Activated T-cell treated with anti-CD3 and anti-CD28 coated beads, Interleukin-2, amount 50 U/mL, for 72 hours (primary cell): Measurements from ENCODE around the gene HBEGF. TPM values are rescaled to one million over a fixed set of nuclear protein-coding genes. Genes with fewer than 3 reads are reported as not detected.

Experiments
- ATAC-seq, 2 donors: fragments of 150-1000 bp; cut with Tn5 transposase; replicated peaks in 1 of 2; 2 replicates each; pipeline ENCODE4 v1.10.0; 2021; ENCODE audit warnings: moderate library complexity in 2 of 2, mild to moderate bottlenecking in 1 of 2
- DNase-seq, 2 donors: peaks; one replicate each; pipeline ENCODE4 v3.0.0; 2021 to 2022; ENCODE audit warnings: mixed read lengths in 1 of 2
- H3K27ac Mint-ChIP-seq: one replicate; pipeline ENCODE4 v1.8.0; 2022; ENCODE audit warnings: mild to moderate bottlenecking, moderate library complexity, mixed read lengths
- H3K27me3 Mint-ChIP-seq: one replicate; pipeline ENCODE4 v1.8.0; 2022; ENCODE audit warnings: low read depth, mixed read lengths
- H3K36me3 Mint-ChIP-seq, 2 donors: one replicate each; pipeline ENCODE4 v1.8.0; 2022; ENCODE audit warnings: mixed read lengths in 2 of 2, mild to moderate bottlenecking in 1 of 2; ENCODE audit not compliant: insufficient read depth in 2 of 2
- H3K4me1 Mint-ChIP-seq: one replicate; pipeline ENCODE4 v1.8.0; 2022; ENCODE audit warnings: low read depth, mixed read lengths
- H3K4me3 Mint-ChIP-seq, 2 donors: one replicate each; pipeline ENCODE4 v1.8.0; 2022; ENCODE audit warnings: mild to moderate bottlenecking in 2 of 2, mixed read lengths in 2 of 2, moderate library complexity in 2 of 2
- H3K9me3 Mint-ChIP-seq, 2 donors: one replicate each; pipeline ENCODE4 v1.8.0; 2022; ENCODE audit warnings: mixed read lengths in 2 of 2
- total RNA-seq, 2 donors: library from RNA; stranded (reverse); gene quantifications; one replicate each; pipeline ENCODE4 v1.2.3, GENCODE V29; 2022

The HBEGF gene
- total RNA-seq, 2 donors from 2014 or later = 9.6 to 13.6 TPM

GRCh38 chr5:140366589-140367255, 20.3 kb upstream of the HBEGF start:
- H3K27me3 Mint-ChIP-seq = no peaks in the 10 kb centered on the region
- no peak for DNase-seq
- ATAC-seq = no peak
- no peak overlapping the region for H3K27ac Mint-ChIP-seq
- no peaks in the 10 kb centered on the region for H3K36me3 Mint-ChIP-seq
- peaks cover 6% of the 10 kb centered on the region for H3K4me1 Mint-ChIP-seq
- H3K9me3 Mint-ChIP-seq = no peaks in the 10 kb centered on the region
- no peak overlapping the region for H3K4me3 Mint-ChIP-seq

DNA sequence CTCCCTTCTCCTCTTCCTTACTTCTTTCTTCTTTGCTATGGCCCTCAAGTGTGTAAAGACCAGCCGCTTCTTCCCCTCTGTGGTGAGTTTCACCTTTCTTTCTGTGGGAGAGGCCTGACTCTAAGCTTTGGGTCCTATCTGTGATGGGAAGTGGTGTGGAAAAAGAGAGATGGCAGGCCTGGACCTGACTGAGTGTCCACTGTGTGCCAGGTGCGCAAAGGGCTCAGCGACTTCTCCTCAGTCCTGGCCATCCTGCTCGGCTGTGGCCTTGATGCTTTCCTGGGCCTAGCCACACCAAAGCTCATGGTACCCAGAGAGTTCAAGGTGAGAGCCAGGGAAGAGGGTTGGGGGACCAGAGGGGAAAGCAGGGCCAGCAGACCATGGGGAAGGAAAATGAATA, 19.5 kb upstream of the HBEGF start:
- Mint-ChIP-seq H3K4me3 (no peak overlapping the region), H3K27me3 (no peaks in the 10 kb centered on the region), H3K9me3 (no peaks in the 10 kb centered on the region), H3K4me1 (peaks cover 6% of the 10 kb centered on the region), H3K36me3 (no peaks in the 10 kb centered on the region), H3K27ac (no peak overlapping the region)
- ATAC-seq = no peak
- DNase-seq = no peak

GRCh38 chr5:140365282-140365681, 18.9 kb upstream of the HBEGF start:
- no peaks in the 10 kb centered on the region for H3K36me3 Mint-ChIP-seq
- H3K9me3 Mint-ChIP-seq = no peaks in the 10 kb centered on the region
- ATAC-seq (no peak), DNase-seq (no peak)
- H3K4me1 Mint-ChIP-seq = peaks cover 6% of the 10 kb centered on the region
- no peak overlapping the region for H3K4me3 Mint-ChIP-seq
- H3K27me3 Mint-ChIP-seq = no peaks in the 10 kb centered on the region
- H3K27ac Mint-ChIP-seq = no peak overlapping the region

DNA sequence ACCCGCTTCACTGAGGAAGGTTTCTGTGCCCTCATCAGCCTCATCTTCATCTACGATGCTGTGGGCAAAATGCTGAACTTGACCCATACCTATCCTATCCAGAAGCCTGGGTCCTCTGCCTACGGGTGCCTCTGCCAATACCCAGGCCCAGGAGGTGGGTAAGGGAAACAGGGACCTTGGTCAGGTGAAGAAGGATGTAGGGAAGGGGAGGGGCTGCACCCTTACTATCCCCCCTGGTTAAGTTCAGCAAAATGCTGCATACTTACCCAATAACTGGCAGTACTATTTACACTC, 18.0 kb upstream of the HBEGF start:
- Mint-ChIP-seq H3K4me1 (peaks cover 6% of the 10 kb centered on the region), H3K36me3 (no peaks in the 10 kb centered on the region)
- no peak for DNase-seq

DNA sequence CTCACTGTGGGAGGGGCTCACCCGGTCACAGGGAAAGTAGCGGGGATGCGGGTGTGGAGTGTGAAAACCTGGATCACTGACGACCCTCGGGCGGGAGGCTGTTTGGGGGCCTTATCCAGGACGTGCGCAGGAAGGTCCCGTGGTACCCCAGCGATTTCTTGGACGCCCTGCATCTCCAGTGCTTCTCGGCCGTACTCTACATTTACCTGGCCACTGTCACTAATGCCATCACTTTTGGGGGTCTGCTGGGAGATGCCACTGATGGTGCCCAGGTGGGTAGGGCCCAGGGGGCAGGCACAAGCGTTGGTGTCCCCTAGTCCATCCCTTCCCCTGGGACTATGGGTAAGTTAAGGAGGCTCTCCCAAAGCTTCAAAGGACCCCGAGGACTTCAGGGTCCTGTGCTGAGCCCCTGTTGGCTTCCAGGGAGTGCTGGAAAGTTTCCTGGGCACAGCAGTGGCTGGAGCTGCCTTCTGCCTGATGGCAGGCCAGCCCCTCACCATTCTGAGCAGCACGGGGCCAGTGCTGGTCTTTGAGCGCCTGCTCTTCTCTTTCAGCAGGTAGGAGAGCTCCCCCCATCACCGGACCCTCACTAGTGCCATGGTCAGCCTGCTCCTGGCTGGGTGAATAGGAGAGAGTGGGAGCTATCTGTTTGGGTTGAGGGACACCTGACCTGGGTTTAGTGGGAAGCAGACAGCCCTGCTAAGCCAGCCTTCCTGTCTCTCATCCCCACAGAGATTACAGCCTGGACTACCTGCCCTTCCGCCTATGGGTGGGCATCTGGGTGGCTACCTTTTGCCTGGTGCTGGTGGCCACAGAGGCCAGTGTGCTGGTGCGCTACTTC, 17.4 kb upstream of the HBEGF start:
- Mint-ChIP-seq H3K36me3 (no peaks in the 10 kb centered on the region), H3K27me3 (no peaks in the 10 kb centered on the region), H3K4me3 (peak overlapping the region; percentile 84 to 87), H3K9me3 (no peaks in the 10 kb centered on the region), H3K27ac (no peak overlapping the region), H3K4me1 (peaks cover 6% of the 10 kb centered on the region)
- ATAC-seq (no peak), DNase-seq (no peak)

More for the DNA sequence above, 18.0 kb upstream of the HBEGF start:
- Mint-ChIP-seq H3K27ac (no peak overlapping the region), H3K27me3 (no peaks in the 10 kb centered on the region), H3K4me3 (no peak overlapping the region), H3K9me3 (no peaks in the 10 kb centered on the region)
- ATAC-seq = no peak

DNA sequence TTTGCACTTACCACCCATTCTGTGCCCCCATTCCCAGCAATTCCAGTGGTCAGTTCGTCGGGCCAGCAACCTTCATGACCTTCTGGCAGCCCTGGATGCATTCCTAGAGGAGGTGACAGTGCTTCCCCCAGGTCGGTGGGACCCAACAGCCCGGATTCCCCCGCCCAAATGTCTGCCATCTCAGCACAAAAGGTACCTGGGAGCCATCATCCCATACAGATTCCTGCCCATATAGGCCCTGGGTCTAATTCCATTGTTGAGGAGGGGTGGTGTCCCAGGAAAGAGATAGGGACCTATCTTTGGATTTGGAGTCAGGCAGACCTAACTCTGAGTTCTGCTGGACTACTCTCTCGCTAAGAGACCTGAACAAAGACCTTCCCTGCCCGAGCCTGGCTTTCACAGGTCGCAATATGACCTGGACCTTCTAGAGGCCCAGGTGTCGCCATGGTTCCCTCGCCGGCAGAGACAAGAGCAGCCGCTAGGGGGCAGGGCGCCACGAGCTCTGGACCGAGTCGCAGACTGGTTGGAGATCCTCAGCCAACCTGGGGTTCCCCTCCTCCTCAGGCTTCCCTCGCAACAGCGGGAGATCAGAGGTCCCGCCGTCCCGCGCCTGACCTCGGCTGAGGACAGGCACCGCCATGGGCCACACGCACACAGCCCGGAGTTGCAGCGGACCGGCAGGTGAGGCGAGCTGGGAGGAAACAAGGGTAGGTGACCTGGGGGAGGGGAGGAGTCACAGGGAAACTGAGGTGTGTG, 16.6 kb upstream of the HBEGF start:
- peaks cover 6% of the 10 kb centered on the region for H3K4me1 Mint-ChIP-seq
- DNase-seq (peak; percentile 86 to 91), ATAC-seq (peak; percentile 91 to 94)
- no peaks in the 10 kb centered on the region for H3K27me3 Mint-ChIP-seq
- no peaks in the 10 kb centered on the region for H3K36me3 Mint-ChIP-seq
- peak overlapping the region; percentile 84 to 87 for H3K4me3 Mint-ChIP-seq
- H3K9me3 Mint-ChIP-seq = no peaks in the 10 kb centered on the region
- no peak overlapping the region for H3K27ac Mint-ChIP-seq

DNA sequence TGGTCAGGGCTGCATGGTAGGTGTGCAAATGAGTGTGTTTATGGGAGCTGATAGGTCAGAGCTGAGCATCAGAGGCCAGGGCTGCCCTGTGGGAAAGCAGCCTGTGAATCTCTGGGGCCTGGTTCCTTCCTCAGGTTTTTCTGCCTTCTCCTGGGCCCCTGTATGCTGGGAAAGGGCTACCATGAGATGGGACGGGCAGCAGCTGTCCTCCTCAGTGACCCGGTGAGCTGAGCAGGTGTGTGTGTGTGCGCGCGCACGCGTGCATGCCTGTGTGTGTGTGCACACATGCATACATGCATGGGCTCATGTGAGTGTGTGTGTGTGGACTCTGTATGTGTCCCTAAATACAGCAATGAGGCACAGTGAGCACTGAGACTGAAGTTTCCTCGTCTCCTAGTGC, 15.9 kb upstream of the HBEGF start:
- Mint-ChIP-seq H3K27me3 (no peaks in the 10 kb centered on the region), H3K4me3 (no peak overlapping the region), H3K4me1 (peaks cover 13% of the 10 kb centered on the region), H3K36me3 (no peaks in the 10 kb centered on the region), H3K27ac (no peak overlapping the region), H3K9me3 (no peaks in the 10 kb centered on the region)
- no peak for ATAC-seq
- DNase-seq = no peak

DNA sequence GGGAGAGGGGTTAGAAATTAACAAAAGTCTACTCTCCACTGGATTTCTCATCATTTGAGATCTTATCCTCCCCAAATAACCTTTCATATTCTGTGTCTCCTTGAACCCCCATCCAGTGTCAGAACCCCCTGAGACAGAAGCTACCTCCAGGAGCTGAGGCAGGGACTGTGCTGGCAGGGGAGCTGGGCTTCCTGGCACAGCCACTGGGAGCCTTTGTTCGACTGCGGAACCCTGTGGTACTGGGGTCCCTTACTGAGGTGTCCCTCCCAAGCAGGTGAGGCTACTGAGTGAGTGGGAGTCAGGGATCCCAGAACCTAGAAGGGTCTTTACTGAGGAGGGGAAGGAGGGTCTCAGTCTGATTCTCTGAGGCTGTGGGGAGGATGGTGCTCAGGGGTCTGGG, 15.5 kb upstream of the HBEGF start:
- H3K4me1 Mint-ChIP-seq = peaks cover 14% of the 10 kb centered on the region
- H3K27ac Mint-ChIP-seq = no peak overlapping the region
- H3K9me3 Mint-ChIP-seq = no peaks in the 10 kb centered on the region
- H3K27me3 Mint-ChIP-seq = no peaks in the 10 kb centered on the region
- no peak for ATAC-seq
- no peak for DNase-seq
- no peak overlapping the region for H3K4me3 Mint-ChIP-seq
- H3K36me3 Mint-ChIP-seq = no peaks in the 10 kb centered on the region

DNA sequence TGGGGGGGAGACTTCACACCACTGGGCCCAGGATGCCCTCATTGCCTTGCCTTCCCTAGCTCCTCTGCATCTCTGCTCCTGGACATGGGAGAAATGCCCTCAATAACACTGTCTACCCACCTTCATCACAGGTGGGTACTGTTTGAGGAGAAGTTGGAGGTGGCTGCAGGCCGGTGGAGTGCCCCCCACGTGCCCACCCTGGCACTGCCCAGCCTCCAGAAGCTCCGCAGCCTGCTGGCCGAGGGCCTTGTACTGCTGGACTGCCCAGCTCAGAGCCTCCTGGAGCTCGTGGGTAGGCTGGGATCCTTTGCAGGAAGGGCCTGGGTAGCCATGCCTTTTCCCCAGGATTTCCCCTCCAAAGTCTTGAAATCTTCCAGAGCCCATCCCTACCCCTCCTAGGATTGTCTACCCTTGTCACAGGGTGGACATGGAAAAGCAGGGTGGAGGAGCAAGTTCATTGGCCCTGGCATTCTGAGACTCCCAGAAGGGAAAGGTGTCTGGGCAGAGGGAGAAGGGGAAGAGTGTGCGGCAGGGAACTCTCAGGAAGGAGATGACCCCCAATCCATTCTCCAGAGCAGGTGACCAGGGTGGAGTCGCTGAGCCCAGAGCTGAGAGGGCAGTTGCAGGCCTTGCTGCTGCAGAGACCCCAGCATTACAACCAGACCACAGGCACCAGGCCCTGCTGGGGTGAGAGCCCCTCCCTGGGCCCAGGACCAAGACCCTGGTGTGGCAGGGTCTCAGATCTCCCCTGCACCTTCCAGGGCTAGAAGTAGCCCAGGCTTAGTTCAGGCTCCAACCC, 14.5 kb upstream of the HBEGF start:
- Mint-ChIP-seq H3K27me3 (no peaks in the 10 kb centered on the region), H3K27ac (no peak overlapping the region), H3K36me3 (no peaks in the 10 kb centered on the region), H3K4me3 (no peak overlapping the region), H3K4me1 (peaks cover 14% of the 10 kb centered on the region), H3K9me3 (no peaks in the 10 kb centered on the region)
- ATAC-seq (no peak), DNase-seq (no peak)

GRCh38 chr5:140360101-140360500, 13.7 kb upstream of the HBEGF start, which contains the start of gene SLC4A9:
Gene SLC4A9, plus strand, starts transcription at chr5:140360194. Its CDS starts 43 bp downstream, at chr5:140360237.
- Mint-ChIP-seq H3K4me3 (no peak within 1 kb of the TSS), H3K4me1 (peaks cover 14% of the 10 kb centered on the region), H3K27me3 (no peaks in the 10 kb centered on the region), H3K27ac (no peak within 1 kb of the TSS), H3K9me3 (no peaks in the 10 kb centered on the region), H3K36me3 (no peaks in the 10 kb centered on the region)
- DNase-seq = no peak
- no peak for ATAC-seq

DNA sequence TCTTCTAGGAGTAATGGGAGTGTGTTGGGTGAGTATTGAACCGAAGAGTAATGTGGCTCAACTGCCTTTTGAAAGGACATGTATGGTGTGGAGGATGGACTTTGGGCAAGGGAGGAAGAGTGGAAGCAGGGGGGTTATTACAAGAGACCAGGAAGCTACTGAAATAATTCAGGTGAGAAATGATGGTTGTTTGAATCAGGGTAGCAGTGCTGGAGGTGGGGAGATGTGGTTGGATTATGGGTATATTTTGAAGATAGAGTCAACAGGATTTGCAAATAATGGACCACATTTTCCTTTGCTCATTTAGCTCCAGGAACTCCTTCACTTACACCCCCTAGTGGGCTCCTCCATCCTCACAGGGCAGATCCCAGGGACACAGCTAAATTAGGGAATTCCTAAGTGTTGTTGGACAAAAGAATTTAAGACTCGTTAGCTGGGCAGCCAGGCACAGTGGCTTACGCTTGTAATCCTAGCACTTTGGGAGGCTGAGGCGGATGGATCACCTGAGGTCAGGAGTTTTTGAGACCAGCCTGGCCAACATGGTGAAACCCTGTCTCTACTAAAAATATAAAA, 12.4 kb upstream of the HBEGF start:
- peaks cover 14% of the 10 kb centered on the region for H3K4me1 Mint-ChIP-seq
- H3K36me3 Mint-ChIP-seq = no peaks in the 10 kb centered on the region
- no peak overlapping the region for H3K27ac Mint-ChIP-seq
- no peaks in the 10 kb centered on the region for H3K9me3 Mint-ChIP-seq
- DNase-seq (no peak), ATAC-seq (no peak)
- no peak overlapping the region for H3K4me3 Mint-ChIP-seq
- H3K27me3 Mint-ChIP-seq = no peaks in the 10 kb centered on the region

DNA sequence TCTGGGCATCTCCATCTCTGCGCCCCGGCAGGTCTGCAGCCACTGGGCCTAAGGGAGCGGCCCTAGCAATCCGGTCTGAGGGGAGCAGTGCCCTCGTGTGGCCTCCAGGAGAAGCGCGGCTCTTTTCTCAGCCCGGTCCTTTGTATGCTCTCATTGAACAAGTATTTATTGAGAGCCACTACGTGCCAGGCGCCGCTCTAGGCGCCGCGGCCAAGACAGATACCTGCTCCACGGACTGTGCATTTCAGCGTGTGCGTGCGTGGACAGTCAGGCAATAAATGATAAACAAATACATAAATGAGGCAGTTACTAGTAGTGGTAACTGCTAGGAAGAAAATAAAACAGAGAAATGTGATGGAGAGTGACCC, 11.3 kb upstream of the HBEGF start:
- Mint-ChIP-seq H3K9me3 (no peaks in the 10 kb centered on the region), H3K4me3 (peak overlapping the region; percentile 76 to 86), H3K27me3 (no peaks in the 10 kb centered on the region), H3K27ac (peak overlapping the region; percentile 82), H3K36me3 (no peaks in the 10 kb centered on the region), H3K4me1 (peaks cover 8% of the 10 kb centered on the region)
- ATAC-seq (peak; percentile 97 to 98), DNase-seq (peak; percentile 81 to 83)
